Thyroid gland (tissue), 4 donors: ENCODE measurements around the gene LAMP2. TPM values are rescaled to one million over a fixed set of nuclear protein-coding genes. Genes with fewer than 3 reads are reported as not detected.
A peak's percentile ranks its signal among the peaks of the same experiment; 100 is the strongest.
"Not testable (repeated sequence)": the region's sequence is repeated elsewhere in the genome, so short reads cannot be mapped to it uniquely, and the experiment has no call there.

ENCODE experiments used
- DNase-seq, 2 donors: peaks; one replicate each; pipeline ENCODE4 v3.0.0-alpha.2; 2019
- H3K27ac ChIP-seq, 3 donors: fragments of 200-600 bp; sonication (generic); 1 replicate in 2 of 3; 2 replicates in 1 of 3; pipeline ENCODE4 v1.5.1; 2016 to 2019; ENCODE audit warnings: mild to moderate bottlenecking in 1 of 3, moderate library complexity in 1 of 3
- H3K27me3 ChIP-seq: fragments of 200-600 bp; sonication (generic); one replicate; pipeline ENCODE4 v1.5.1; 2019
- H3K36me3 ChIP-seq, 2 donors: fragments of 200-600 bp; sonication (generic); one replicate each; pipeline ENCODE4 v1.5.1; 2016 to 2019
- H3K4me1 ChIP-seq, 2 donors: fragments of 200-600 bp; sonication (generic); one replicate each; pipeline ENCODE4 v1.5.1; 2017 to 2019
- H3K4me3 ChIP-seq, 3 donors: fragments of 200-600 bp; sonication (generic); replicated peaks in 1 of 3; 1 replicate in 2 of 3; 2 replicates in 1 of 3; pipeline ENCODE4 v1.5.1; 2016; ENCODE audit warnings: mild to moderate bottlenecking in 1 of 3
- H3K9me3 ChIP-seq: fragments of 200-600 bp; sonication (generic); one replicate; pipeline ENCODE4 v1.5.1; 2017
- CTCF ChIP-seq, 6 experiments: fragments of 200-600 bp in 3 of 6; fragments of 450-650 bp in 3 of 6; sonication (generic) in 3 of 6; IDR thresholded peaks; one replicate each; pipeline ENCODE4 v1.5.1; 2016 to 2019; ENCODE audit warnings: antibody characterized with exemption in 6 of 6, mild to moderate bottlenecking in 2 of 6, inconsistent platforms in 1 of 6, moderate library complexity in 1 of 6
- POLR2A ChIP-seq, 2 donors: fragments of 450-650 bp; IDR thresholded peaks; one replicate each; pipeline ENCODE4 v1.6.1; 2017; ENCODE audit warnings: antibody characterized with exemption in 2 of 2, mild to moderate bottlenecking in 2 of 2, moderate library complexity in 1 of 2
- WGBS, 2 donors: methylation state at CpG; one replicate each; pipeline ENCODE4 v1.1.5; 2017; 5-methylcytosine and 5-hydroxymethylcytosine counted together
- intact Hi-C: fragments of 100-400 bp; cut with DNase I; formaldehyde crosslinking; loops from one replicate; pipeline ENCODE4 v1.15.1; 2023
- total RNA-seq, 4 donors: library from RNA; depleted of rRNA; stranded (reverse); fragments of >200 nt; gene quantifications; one replicate each; pipeline ENCODE4 v1.2.3, GENCODE V29; 2016

The LAMP2 gene
- total RNA-seq, 4 donors from 2014 or later = 189 to 225 (median 205) TPM

GRCh38 chrX:120504569-120504968, 35.5 kb upstream of the LAMP2 start:
- Histone ChIP-seq H3K4me3 (no peak overlapping the region), H3K9me3 (no peaks in the 10 kb centered on the region), H3K36me3 (no peaks in the 10 kb centered on the region), H3K27me3 (no peaks in the 10 kb centered on the region), H3K27ac (no peak overlapping the region), H3K4me1 (no peaks in the 10 kb centered on the region)
- no peak for DNase-seq
- WGBS, 2 donors = 95% methylated on average over 1 of the region's 1 CpG
- intact Hi-C loops = no loop called here
- no peak for TF ChIP-seq CTCF (IDR thresholded peaks at IDR 0.05)
- no peak for TF ChIP-seq POLR2A (IDR thresholded peaks at IDR 0.05)

- TF ChIP-seq POLR2A (IDR thresholded peaks at IDR 0.05) (no peak), CTCF (IDR thresholded peaks at IDR 0.05) (no peak)
- Histone ChIP-seq H3K36me3 (no peaks in the 10 kb centered on the region), H3K27me3 (no peaks in the 10 kb centered on the region), H3K4me1 (no peaks in the 10 kb centered on the region), H3K27ac (no peak overlapping the region), H3K9me3 (no peaks in the 10 kb centered on the region), H3K4me3 (no peak overlapping the region)
- intact Hi-C loops = loop anchor here (10.0 kb wide), 1 partner anchor 265 kb away; no protein-coding TSS in a partner anchor
- 58 to 67% methylated on average over 4 of the region's 4 CpGs for WGBS, 2 donors
- DNase-seq = no peak
Measured at GRCh38 chrX:120499301-120500072, 30.4 kb upstream of the LAMP2 start.

- H3K9me3 ChIP-seq, H3K27ac ChIP-seq, H3K4me3 ChIP-seq, H3K4me1 ChIP-seq, DNase-seq, H3K27me3 ChIP-seq, H3K36me3 ChIP-seq: not testable (repeated sequence)
- WGBS, 2 donors = 90 to 100% methylated on average over 2 of the region's 2 CpGs
- intact Hi-C loops = loop anchor here (10.0 kb wide), 1 partner anchor 275 kb away; no protein-coding TSS in a partner anchor
Measured at GRCh38 chrX:120490119-120490518, 21.0 kb upstream of the LAMP2 start.

- H3K4me3 ChIP-seq = no peak overlapping the region
- 76 to 82% methylated on average over 9 of the region's 9 CpGs for WGBS, 2 donors
- H3K9me3 ChIP-seq = no peaks in the 10 kb centered on the region
- no peaks in the 10 kb centered on the region for H3K36me3 ChIP-seq
- no peak overlapping the region for H3K27ac ChIP-seq
- intact Hi-C loops = no loop called here
- no peaks in the 10 kb centered on the region for H3K4me1 ChIP-seq
- no peak for DNase-seq
- TF ChIP-seq POLR2A (IDR thresholded peaks at IDR 0.05) (no peak), CTCF (IDR thresholded peaks at IDR 0.05) (no peak)
- no peaks in the 10 kb centered on the region for H3K27me3 ChIP-seq
Measured at GRCh38 chrX:120486786-120487185, 17.7 kb upstream of the LAMP2 start.

GRCh38 chrX:120485638-120486520, 16.8 kb upstream of the LAMP2 start:
- intact Hi-C loops = no loop called here
- TF ChIP-seq POLR2A (IDR thresholded peaks at IDR 0.05) (peak in 1 of 2 donors; percentile 38), CTCF (IDR thresholded peaks at IDR 0.05) (peak in 5 of 6 experiments; percentile 31 to 61 (median 51))
- WGBS, 2 donors = 2% methylated on average over 23 to 36 of the region's 39 CpGs
- Histone ChIP-seq H3K27me3 (no peaks in the 10 kb centered on the region), H3K36me3 (no peaks in the 10 kb centered on the region), H3K4me1 (no peaks in the 10 kb centered on the region), H3K4me3 (peak overlapping the region in 2 of 3 donors; percentile 26 to 27), H3K27ac (peak overlapping the region; percentile 85 to 93 (median 92)), H3K9me3 (no peaks in the 10 kb centered on the region)
- peak; percentile 75 to 77 for DNase-seq
